ENCODE measurements around the gene SERPINF2.

The SERPINF2 gene

DNA sequence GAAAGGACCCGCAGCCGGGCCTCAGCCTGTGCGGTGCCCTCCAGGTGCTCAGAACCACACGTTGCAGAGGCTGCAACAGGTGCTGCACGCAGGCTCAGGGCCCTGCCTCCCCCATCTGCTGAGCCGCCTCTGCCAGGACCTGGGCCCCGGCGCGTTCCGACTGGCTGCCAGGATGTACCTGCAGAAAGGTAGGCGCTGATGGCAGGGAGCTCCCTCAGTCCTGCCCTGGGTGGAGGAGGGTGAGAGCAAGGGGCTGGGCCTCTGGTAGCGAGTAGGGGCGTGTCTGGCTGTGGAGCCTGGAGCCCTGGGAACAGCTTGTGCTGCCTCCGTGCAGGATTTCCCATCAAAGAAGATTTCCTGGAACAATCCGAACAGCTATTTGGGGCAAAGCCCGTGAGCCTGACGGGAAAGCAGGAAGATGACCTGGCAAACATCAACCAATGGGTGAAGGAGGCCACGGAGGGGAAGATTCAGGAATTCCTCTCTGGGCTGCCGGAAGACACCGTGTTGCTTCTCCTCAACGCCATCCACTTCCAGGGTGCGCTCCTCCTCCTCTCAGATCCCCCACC is 4.4 kb downstream of the SERPINF2 start:
- no peak for TF ChIP-seq NFIC (IDR thresholded peaks at IDR 0.05)
- no peak for TF ChIP-seq RAD21 (IDR thresholded peaks at IDR 0.05; ENCODE audit: low read depth)
- TF ChIP-seq FOXM1 (IDR thresholded peaks at IDR 0.05; ENCODE audit: borderline replicate concordance, low read depth) = no peak
- TF ChIP-seq, protein P1, sequence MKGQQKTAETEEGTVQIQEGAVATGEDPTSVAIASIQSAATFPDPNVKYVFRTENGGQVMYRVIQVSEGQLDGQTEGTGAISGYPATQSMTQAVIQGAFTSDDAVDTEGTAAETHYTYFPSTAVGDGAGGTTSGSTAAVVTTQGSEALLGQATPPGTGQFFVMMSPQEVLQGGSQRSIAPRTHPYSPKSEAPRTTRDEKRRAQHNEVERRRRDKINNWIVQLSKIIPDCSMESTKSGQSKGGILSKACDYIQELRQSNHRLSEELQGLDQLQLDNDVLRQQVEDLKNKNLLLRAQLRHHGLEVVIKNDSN (IDR thresholded peaks at IDR 0.05) = no peak
- TF ChIP-seq TEAD4 (IDR thresholded peaks at IDR 0.05) = no peak
- TF ChIP-seq CREB1 (IDR thresholded peaks at IDR 0.05; ENCODE audit: low read depth) = no peak
- TF ChIP-seq EP300 (IDR thresholded peaks at IDR 0.05; ENCODE audit: borderline replicate concordance) = no peak

GRCh38 chr17:1750628-1751027 is 8.0 kb downstream of the SERPINF2 start:
- TF ChIP-seq RAD21 (IDR thresholded peaks at IDR 0.05; ENCODE audit: low read depth) = no peak
- TF ChIP-seq FOXM1 (IDR thresholded peaks at IDR 0.05; ENCODE audit: borderline replicate concordance, low read depth) = no peak

DNA sequence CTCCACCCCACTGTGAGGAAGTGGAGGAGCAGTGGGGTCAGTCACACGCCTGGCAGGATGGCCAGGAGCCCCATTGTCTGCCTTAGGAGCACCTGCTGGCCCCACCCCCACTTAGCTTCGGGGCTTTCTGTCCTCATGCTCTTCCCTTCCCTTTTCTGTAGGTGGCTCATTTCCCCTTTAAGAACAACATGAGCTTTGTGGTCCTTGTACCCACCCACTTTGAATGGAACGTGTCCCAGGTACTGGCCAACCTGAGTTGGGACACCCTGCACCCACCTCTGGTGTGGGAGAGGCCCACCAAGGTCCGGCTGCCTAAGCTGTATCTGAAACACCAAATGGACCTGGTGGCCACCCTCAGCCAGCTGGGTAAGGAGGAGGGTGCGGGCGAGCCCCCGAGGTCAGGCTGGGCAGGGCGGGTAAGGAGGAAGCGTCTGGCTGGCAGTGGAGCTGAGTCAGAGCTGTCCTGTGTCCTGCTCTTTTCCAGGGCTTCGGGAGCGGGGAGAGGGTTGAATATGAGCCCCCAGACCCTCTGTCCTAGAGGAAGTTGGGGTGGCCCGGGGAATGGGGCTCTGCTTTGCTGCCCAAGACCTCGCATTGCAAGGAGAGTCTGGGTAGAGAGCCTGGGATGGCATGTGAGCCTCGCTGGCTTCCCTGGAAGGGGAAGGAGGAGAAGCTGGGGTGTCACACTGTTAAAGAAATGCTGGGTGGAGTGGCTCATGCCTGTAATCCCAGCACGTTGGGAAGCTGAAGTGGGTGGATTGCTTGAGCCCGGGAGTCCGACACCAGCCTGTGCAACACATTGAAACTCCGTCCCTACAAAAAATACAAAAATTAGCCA is 10.0 kb downstream of the SERPINF2 start:
- TF ChIP-seq REST (IDR thresholded peaks at IDR 0.05; ENCODE audit: low read depth) (no peak), MAX (IDR thresholded peaks at IDR 0.05) (no peak), RAD21 (IDR thresholded peaks at IDR 0.05; ENCODE audit: low read depth) (no peak), TCF12 (IDR thresholded peaks at IDR 0.05; ENCODE audit: low read depth) (no peak), CREB1 (IDR thresholded peaks at IDR 0.05; ENCODE audit: low read depth) (no peak), EP300 (IDR thresholded peaks at IDR 0.05; ENCODE audit: borderline replicate concordance) (no peak), TEAD4 (IDR thresholded peaks at IDR 0.05) (no peak), EGR1 (IDR thresholded peaks at IDR 0.05) (no peak), ZBTB7A (IDR thresholded peaks at IDR 0.05; ENCODE audit: low read depth) (no peak), YY1 (IDR thresholded peaks at IDR 0.05; ENCODE audit: low read depth) (no peak), CEBPB (IDR thresholded peaks at IDR 0.05) (no peak), NFIC (IDR thresholded peaks at IDR 0.05) (no peak), FOXM1 (IDR thresholded peaks at IDR 0.05; ENCODE audit: borderline replicate concordance, low read depth) (no peak)
- TF ChIP-seq, protein P1 (IDR thresholded peaks at IDR 0.05) = no peak

- no peak for TF ChIP-seq TCF12 (IDR thresholded peaks at IDR 0.05; ENCODE audit: low read depth)
- TF ChIP-seq REST (IDR thresholded peaks at IDR 0.05; ENCODE audit: low read depth) = no peak
These were observed 11.2 kb downstream of the SERPINF2 start for GRCh38 chr17:1753767-1754429.

DNA sequence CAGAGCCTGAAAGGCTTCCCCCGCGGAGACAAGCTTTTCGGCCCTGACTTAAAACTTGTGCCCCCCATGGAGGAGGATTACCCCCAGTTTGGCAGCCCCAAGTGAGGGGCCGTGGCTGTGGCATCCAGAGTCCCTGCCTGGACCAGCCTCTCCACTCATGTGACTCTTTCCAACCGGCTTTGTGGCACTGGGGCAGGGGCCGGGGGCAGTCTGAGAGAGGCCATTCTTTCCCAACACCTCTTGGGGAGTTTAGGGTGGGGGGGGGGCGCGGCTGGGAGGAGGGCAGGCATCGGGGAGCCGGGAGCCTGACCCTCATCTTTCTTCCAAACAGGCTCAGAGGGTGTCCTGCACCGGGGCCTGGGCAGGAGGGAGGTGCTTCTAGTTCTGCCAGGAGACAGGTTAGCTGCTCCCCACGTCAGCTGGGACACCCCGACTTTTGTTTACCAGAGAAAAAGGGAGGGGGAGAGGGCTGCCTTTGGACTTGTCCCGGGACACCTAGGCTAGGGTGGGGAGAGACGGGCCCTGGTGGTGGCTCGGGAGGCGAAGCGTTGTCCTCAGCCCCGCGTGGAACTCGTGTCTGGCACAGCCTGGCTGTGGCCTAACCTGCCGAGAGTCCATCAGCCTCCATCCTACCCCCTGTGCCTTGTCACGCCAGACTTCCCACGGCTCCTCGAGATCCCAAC is 11.9 kb downstream of the SERPINF2 start:
- TF ChIP-seq TCF12 (IDR thresholded peaks at IDR 0.05; ENCODE audit: low read depth) = no peak
- no peak for TF ChIP-seq TAF1 (IDR thresholded peaks at IDR 0.05; ENCODE audit: low read depth)
- no peak for TF ChIP-seq MAX (IDR thresholded peaks at IDR 0.05)
- no peak for TF ChIP-seq ZBTB7A (IDR thresholded peaks at IDR 0.05; ENCODE audit: low read depth)
- no peak for TF ChIP-seq REST (IDR thresholded peaks at IDR 0.05; ENCODE audit: low read depth)
- TF ChIP-seq CREB1 (IDR thresholded peaks at IDR 0.05; ENCODE audit: low read depth) = no peak
- no peak for TF ChIP-seq EP300 (IDR thresholded peaks at IDR 0.05; ENCODE audit: borderline replicate concordance)
- TF ChIP-seq FOXM1 (IDR thresholded peaks at IDR 0.05; ENCODE audit: borderline replicate concordance, low read depth) = no peak
- no peak for TF ChIP-seq NFIC (IDR thresholded peaks at IDR 0.05)
- TF ChIP-seq RAD21 (IDR thresholded peaks at IDR 0.05; ENCODE audit: low read depth) = no peak
- TF ChIP-seq TEAD4 (IDR thresholded peaks at IDR 0.05) = no peak
- TF ChIP-seq, protein P1 (IDR thresholded peaks at IDR 0.05) = no peak
- TF ChIP-seq EGR1 (IDR thresholded peaks at IDR 0.05) = no peak
- no peak for TF ChIP-seq YY1 (IDR thresholded peaks at IDR 0.05; ENCODE audit: low read depth)

Data from Ishikawa (cell line).